Upper lobe of right lung (tissue), 1 donor: ENCODE measurements around the gene HOXA7. TPM values are rescaled to one million over a fixed set of nuclear protein-coding genes. Genes with fewer than 3 reads are reported as not detected.

ENCODE experiments used
- ATAC-seq: fragments of 200-7000 bp; cut with Tn5 transposase; one replicate; pipeline ENCODE4 v1.9.1; 2020; ENCODE audit warnings: mild to moderate bottlenecking, moderate library complexity
- DNase-seq: peaks from one replicate; pipeline ENCODE4 v3.0.0-alpha.2; 2020
- H3K27ac ChIP-seq: fragments of 200-600 bp; one replicate; pipeline ENCODE4 v1.8.0; 2022
- H3K27me3 ChIP-seq: fragments of 200-600 bp; one replicate; pipeline ENCODE4 v1.8.0; 2022; ENCODE audit warnings: mild to moderate bottlenecking
- H3K36me3 ChIP-seq: fragments of 200-600 bp; one replicate; pipeline ENCODE4 v1.8.0; 2022
- H3K4me1 ChIP-seq: fragments of 200-600 bp; one replicate; pipeline ENCODE4 v1.8.0; 2022
- H3K4me3 ChIP-seq: fragments of 200-600 bp; one replicate; pipeline ENCODE4 v1.8.0; 2022; ENCODE audit warnings: mild to moderate bottlenecking
- H3K9me3 ChIP-seq: fragments of 200-600 bp; one replicate; pipeline ENCODE4 v1.8.0; 2022
- CTCF ChIP-seq: fragments of 200-600 bp; IDR thresholded peaks from one replicate; pipeline ENCODE4 v1.8.0; 2022; ENCODE audit warnings: antibody characterized with exemption
- intact Hi-C: fragments of 100-400 bp; cut with DNase I; formaldehyde crosslinking; loops from one replicate; pipeline ENCODE4 v1.11.0; 2022
- total RNA-seq: library from RNA; stranded (reverse); fragmentation: NEBNext Ultra II Directional; extraction: Animal tissue kit (Norgen Biotek cat#: 25700); gene quantifications from one replicate; pipeline ENCODE4 v1.2.1, GENCODE V29; 2021
- donor health status: DM: no; HTN: yes; CAD: no; lungs with severe emphysema.

HOXA7 gene
- total RNA-seq, 1 donor from 2014 or later: 2.9 TPM

- Histone ChIP-seq H3K9me3 (no peaks in the 10 kb centered on the region), H3K4me1 (peaks cover 9% of the 10 kb centered on the region), H3K36me3 (no peaks in the 10 kb centered on the region), H3K4me3 (peak overlapping the region; percentile 65), H3K27me3 (no peaks in the 10 kb centered on the region), H3K27ac (peak overlapping the region; percentile 89)
- no peak for ATAC-seq
- DNase-seq: no peak
- TF ChIP-seq CTCF: no peak
- intact Hi-C loops: no loop called here
These were observed 41.1 kb downstream of the HOXA7 start for GRCh38 chr7:27115221-27116026.

- no peak for ATAC-seq
- Histone ChIP-seq H3K4me1 (peaks cover 5% of the 10 kb centered on the region), H3K4me3 (peak overlapping the region; percentile 65), H3K9me3 (no peaks in the 10 kb centered on the region), H3K27me3 (no peaks in the 10 kb centered on the region), H3K36me3 (no peaks in the 10 kb centered on the region), H3K27ac (peak overlapping the region; percentile 89)
- intact Hi-C loops: no loop called here
- no peak for DNase-seq
- TF ChIP-seq CTCF: no peak
These were observed 41.6 kb downstream of the HOXA7 start for GRCh38 chr7:27114881-27115220.

- DNase-seq (no peak), ATAC-seq (peak; percentile 49)
- TF ChIP-seq CTCF: no peak
- peak overlapping the region; percentile 85 for H3K27ac ChIP-seq
- H3K4me1 ChIP-seq: peaks cover 6% of the 10 kb centered on the region
- H3K27me3 ChIP-seq: no peaks in the 10 kb centered on the region
- H3K4me3 ChIP-seq: peak overlapping the region; percentile 54
- intact Hi-C loops: no loop called here
- H3K9me3 ChIP-seq: no peaks in the 10 kb centered on the region
- H3K36me3 ChIP-seq: no peaks in the 10 kb centered on the region
These were observed 42.3 kb downstream of the HOXA7 start for GRCh38 chr7:27113991-27114769.

- peak; percentile 40 for ATAC-seq
- H3K4me3 ChIP-seq: peak overlapping the region; percentile 54
These were observed 43.2 kb downstream of the HOXA7 start for GRCh38 chr7:27112955-27113949.

More at GRCh38 chr7:27112955-27113949, 43.2 kb downstream of the HOXA7 start:
- Histone ChIP-seq H3K36me3 (no peaks in the 10 kb centered on the region), H3K27me3 (no peaks in the 10 kb centered on the region), H3K4me1 (peaks cover 9% of the 10 kb centered on the region), H3K27ac (peak overlapping the region; percentile 85), H3K9me3 (no peaks in the 10 kb centered on the region)
- intact Hi-C loops: no loop called here
- TF ChIP-seq CTCF: no peak
- no peak for DNase-seq
